K562 (cell line): ENCODE results near the gene TMTC2. TPM values are rescaled to one million over a fixed set of nuclear protein-coding genes. Genes with fewer than 3 reads are reported as not detected.

Source experiments
- ATAC-seq: fragments of 200-7000 bp; cut with Tn5 transposase; 3 replicates; pipeline ENCODE4 v1.9.1; 2020; ENCODE audit warnings: moderate library complexity
- BruUV-seq: library from RNA; stranded (reverse); fragments of 400-500 nt; replicated peaks from 2 replicates; lab custom pipeline; 2021; lab: Mats Ljungman, UMichigan
- CTCF ChIA-PET: fragments of 300-600 bp; formaldehyde crosslinking; extraction: SDS; loops from one replicate; lab custom pipeline; 2021; ENCODE audit warnings: low intra/inter-chr PET ratio; lab: Yijun Ruan, JAX
- POLR2A ChIA-PET: fragments of 300-600, 350-650 bp; sonication (Branson Sonifier 250); formaldehyde crosslinking; extraction: SDS; loops from one replicate; lab custom pipeline; 2021; ENCODE audit warnings: antibody characterized with exemption, inconsistent platforms; lab: Yijun Ruan, JAX
- DNase-seq, 4 experiments: peaks; one replicate each; pipeline versions ENCODE4 v3.0.0 to v3.0.0-alpha.2; 2011 to 2018; ENCODE audit warnings: low spot score in 3 of 4, mixed read lengths in 3 of 4; ENCODE audit errors: extremely low read depth in 1 of 4
- FAIRE-seq: peaks from 2 replicates; lab custom pipeline; 2011; peaks lifted over from hg19 to GRCh38; lab: Jason Lieb, UNC
- H2AFZ ChIP-seq: 2 replicates; pipeline ENCODE4 v1.6.0; 2011; ENCODE audit warnings: low read depth, low read length, control low read depth, inconsistent platforms
- H3K27ac ChIP-seq: fragments of 200-600 bp; 3 replicates; pipeline ENCODE4 v1.8.0; 2011; ENCODE audit warnings: low read depth, mild to moderate bottlenecking, control low read depth, inconsistent platforms, low read length, moderate library complexity, mixed read lengths; ENCODE audit errors: extremely low read depth
- H3K27me3 ChIP-seq, 2 experiments: fragments of 300-600 bp in 1 of 2; 2 replicates in 1 of 2; 3 replicates in 1 of 2; pipeline versions ENCODE4 v1.6.0 to v1.8.0; 2011; ENCODE audit warnings: inconsistent platforms in 2 of 2, low read length in 2 of 2, mild to moderate bottlenecking in 1 of 2, mixed read lengths in 1 of 2, moderate library complexity in 1 of 2; ENCODE audit not compliant: control insufficient read depth in 2 of 2, insufficient read depth in 2 of 2
- H3K36me3 ChIP-seq: fragments of 300-600 bp; 3 replicates; pipeline ENCODE4 v1.8.0; 2011; ENCODE audit warnings: mild to moderate bottlenecking, low read length, inconsistent platforms; ENCODE audit not compliant: control insufficient read depth, insufficient read depth
- H3K4me1 ChIP-seq, 2 experiments: fragments of 200-600 bp in 1 of 2; replicated peaks in 1 of 2; 2 replicates in 1 of 2; 3 replicates in 1 of 2; pipeline versions ENCODE4 v1.5.1 to v1.8.0; 2011; ENCODE audit warnings: inconsistent platforms in 2 of 2, low read length in 2 of 2, mild to moderate bottlenecking in 1 of 2, mixed read lengths in 1 of 2, moderate library complexity in 1 of 2; ENCODE audit not compliant: control insufficient read depth in 2 of 2, insufficient read depth in 2 of 2
- H3K4me2 ChIP-seq: 2 replicates; pipeline ENCODE4 v1.6.1; 2011; ENCODE audit warnings: low read length, control low read depth, inconsistent platforms, mixed read lengths; ENCODE audit not compliant: insufficient read depth
- H3K4me3 ChIP-seq: fragments of 200-600 bp; sonication (generic), shearing (Covaris generic); 2 replicates; pipeline ENCODE4 v1.5.1; 2016; ENCODE audit warnings: control low read depth, inconsistent platforms
- H3K79me2 ChIP-seq: fragments of 200-600 bp; 3 replicates; pipeline ENCODE4 v1.8.0; 2011; ENCODE audit warnings: low read length, inconsistent platforms; ENCODE audit not compliant: control insufficient read depth, insufficient read depth
- H3K9ac ChIP-seq, 2 experiments: 2 replicates each; pipeline versions ENCODE4 v1.6.0 to v1.6.1; 2011; ENCODE audit warnings: low read depth in 2 of 2, low read length in 2 of 2, control low read depth in 1 of 2, inconsistent platforms in 1 of 2, mild to moderate bottlenecking in 1 of 2, mixed read lengths in 1 of 2; ENCODE audit not compliant: insufficient read depth in 1 of 2
- H3K9me1 ChIP-seq: one replicate; pipeline ENCODE4 v1.6.0; 2011; ENCODE audit warnings: inconsistent platforms, mild to moderate bottlenecking, low read length, moderate library complexity; ENCODE audit not compliant: control insufficient read depth, insufficient read depth
- H3K9me3 ChIP-seq: replicated peaks from 2 replicates; pipeline ENCODE4 v1.5.1; 2011; ENCODE audit warnings: low read depth, low read length, inconsistent platforms; ENCODE audit not compliant: control insufficient read depth, insufficient read depth
- H4K20me1 ChIP-seq: replicated peaks from 2 replicates; pipeline ENCODE4 v1.6.1; 2011; ENCODE audit warnings: low read length, inconsistent platforms, mixed read lengths; ENCODE audit not compliant: control insufficient read depth, insufficient read depth
- HNRNPK ChIP-seq: fragments of 200-400 bp; formaldehyde crosslinking; IDR thresholded peaks from one replicate; pipeline ENCODE4 v1.6.1; 2018; ENCODE audit warnings: mild to moderate bottlenecking, low read depth, low read length; ENCODE audit not compliant: poor library complexity, severe bottlenecking
- KLF16 ChIP-seq: IDR thresholded peaks from 2 replicates; pipeline ENCODE4 v1.6.1; 2016; ENCODE audit warnings: antibody characterized with exemption
- POU5F1 ChIP-seq: fragments of 150-350 bp; IDR thresholded peaks from 2 replicates; pipeline ENCODE4 v1.6.1; 2014; ENCODE audit warnings: borderline replicate concordance, low read length, low read depth, mild to moderate bottlenecking; ENCODE audit not compliant: partially characterized antibody
- RBM17 ChIP-seq: fragments of 200-400 bp; formaldehyde crosslinking; IDR thresholded peaks from 2 replicates; pipeline ENCODE4 v1.6.1; 2017; ENCODE audit warnings: low read depth, mild to moderate bottlenecking, low read length, borderline replicate concordance
- ZEB2 ChIP-seq: fragments of 450-650 bp; IDR thresholded peaks from 2 replicates; pipeline ENCODE4 v1.6.1; 2016
- ZNF232 ChIP-seq: sonication (generic); formaldehyde crosslinking; IDR thresholded peaks from 2 replicates; pipeline ENCODE4 v1.8.0; 2022; ENCODE audit warnings: mild to moderate bottlenecking, missing genetic modification reagents
- ZNF75A ChIP-seq: fragments of 450-650 bp; formaldehyde crosslinking; IDR thresholded peaks from 2 replicates; pipeline ENCODE4 v1.4.0; 2020; ENCODE audit warnings: mild to moderate bottlenecking
- WGBS: fragments of 100-300 bp; shearing (Covaris generic); methylation state at CpG from one replicate; pipeline ENCODE4 v1.1.6; 2016; ENCODE audit warnings: low coverage, mixed read lengths; ENCODE audit not compliant: insufficient coverage; ENCODE audit errors: missing lambda C conversion rate; 5-methylcytosine and 5-hydroxymethylcytosine counted together
- in situ Hi-C: fragments of 300-500 bp; cut with MboI; formaldehyde crosslinking; loops from 4 replicates; pipeline ENCODE4 v1.15.0; 2018; ENCODE audit warnings: inconsistent platforms, mixed read lengths
- intact Hi-C: fragments of 100-400 bp; cut with micrococcal nuclease; formaldehyde crosslinking; loops from 2 replicates; pipeline ENCODE4 v1.14.2; 2022
- polyA plus RNA-seq, 8 experiments: library from polyadenylated mRNA; depleted of rRNA in 4 of 8; stranded (reverse) in 5 of 8; unstranded in 3 of 8; fragments of >200 nt; fragmentation: Nextera tagmentation in 2 of 8; fragmentation: Illumina TruSeq in 1 of 8; extraction: Ambion mirVana in 2 of 8; extraction: Trizol in 1 of 8; gene quantifications; 2 replicates each; pipeline versions ENCODE4 v1.2.1 to v1.2.3, GENCODE V29; 2011 to 2014; ENCODE audit warnings: inconsistent platforms in 1 of 8, missing spikeins in 1 of 8
- total RNA-seq, 7 experiments: library from RNA; depleted of rRNA in 6 of 7; stranded (reverse); fragments of >200 nt in 6 of 7; fragmentation: Illumina TruSeq in 2 of 7; extraction: Trizol in 2 of 7; gene quantifications; 2 replicates each; pipeline versions ENCODE4 v1.2.1 to v1.2.3, GENCODE V29; 2011 to 2021; ENCODE audit warnings: low replicate concordance in 1 of 7
- TF ChIP-seq, protein P1 (sequence below): sonication (generic); formaldehyde crosslinking; IDR thresholded peaks from 2 replicates; pipeline ENCODE4 v1.8.0; 2022; ENCODE audit warnings: mild to moderate bottlenecking, missing genetic modification reagents
- TF ChIP-seq, protein P2 (sequence below), 2 experiments: fragments of 450-650 bp in 1 of 2; IDR thresholded peaks; 2 replicates each; pipeline ENCODE4 v1.6.1; 2011 to 2017; ENCODE audit warnings: low read depth in 2 of 2, antibody characterized with exemption in 1 of 2, borderline replicate concordance in 1 of 2, low read length in 1 of 2, mild to moderate bottlenecking in 1 of 2, mixed read lengths in 1 of 2; ENCODE audit not compliant: control insufficient read depth in 1 of 2
- TF ChIP-seq, protein P3 (sequence below): fragments of 450-650 bp; formaldehyde crosslinking; IDR thresholded peaks from 2 replicates; pipeline ENCODE4 v1.4.0; 2020; ENCODE audit warnings: mild to moderate bottlenecking, mixed read lengths

Gene TMTC2
- total and polyA plus RNA-seq, 9 of the 15 experiments (the other 6 are each of a cell fraction or from before 2014, with no cell fraction given) = 0.29 to 1.1 (median 0.55) TPM

DNA sequence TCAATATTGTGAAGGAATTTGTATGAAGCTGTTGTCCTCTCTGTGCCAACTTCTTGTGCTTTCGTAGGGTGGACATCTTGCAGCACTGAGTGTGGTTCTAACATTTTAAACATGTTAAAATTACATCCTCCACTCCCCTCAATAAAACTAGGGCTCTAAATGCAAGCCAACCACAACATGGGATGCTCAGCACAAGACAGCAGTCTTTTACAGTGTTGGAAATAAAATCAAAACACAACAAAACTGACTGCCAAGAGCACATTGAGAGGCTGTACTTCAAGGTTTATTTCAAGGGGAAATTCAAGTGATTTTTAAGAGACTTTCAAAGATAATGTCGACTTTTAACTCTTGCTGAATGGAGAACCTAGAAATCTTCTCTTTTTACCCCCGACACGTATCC, 396.9 kb downstream of the TMTC2 start:
- Histone ChIP-seq H3K27me3 (no peaks in the 10 kb centered on the region), H3K27ac (no peak overlapping the region), H3K4me3 (no peak overlapping the region), H2AFZ (peak overlapping the region; percentile 22; the same call in 1 of the 2 replicates), H4K20me1 (no peaks in the 10 kb centered on the region), H3K9me1 (no peaks in the 10 kb centered on the region), H3K36me3 (no peaks in the 10 kb centered on the region), H3K4me2 (no peak overlapping the region), H3K79me2 (no peaks in the 10 kb centered on the region), H3K4me1 (no peaks in the 10 kb centered on the region), H3K9me3 (no peaks in the 10 kb centered on the region), H3K9ac (no peak overlapping the region)
- CTCF ChIA-PET = no interaction called here
- intact Hi-C loops (no loop called here), in situ Hi-C loops (no loop called here)
- BruUV-seq = no TSS peak
- FAIRE-seq (no peak), ATAC-seq (no peak), DNase-seq (no peak)
- POLR2A ChIA-PET = no interaction called here
- TF ChIP-seq ZEB2 (no peak), HNRNPK (no peak), ZNF75A (no peak), ZNF232 (CRISPR knock-in tag) (no peak), RBM17 (no peak), KLF16 (no peak), POU5F1 (no peak)
- TF ChIP-seq, protein P1, sequence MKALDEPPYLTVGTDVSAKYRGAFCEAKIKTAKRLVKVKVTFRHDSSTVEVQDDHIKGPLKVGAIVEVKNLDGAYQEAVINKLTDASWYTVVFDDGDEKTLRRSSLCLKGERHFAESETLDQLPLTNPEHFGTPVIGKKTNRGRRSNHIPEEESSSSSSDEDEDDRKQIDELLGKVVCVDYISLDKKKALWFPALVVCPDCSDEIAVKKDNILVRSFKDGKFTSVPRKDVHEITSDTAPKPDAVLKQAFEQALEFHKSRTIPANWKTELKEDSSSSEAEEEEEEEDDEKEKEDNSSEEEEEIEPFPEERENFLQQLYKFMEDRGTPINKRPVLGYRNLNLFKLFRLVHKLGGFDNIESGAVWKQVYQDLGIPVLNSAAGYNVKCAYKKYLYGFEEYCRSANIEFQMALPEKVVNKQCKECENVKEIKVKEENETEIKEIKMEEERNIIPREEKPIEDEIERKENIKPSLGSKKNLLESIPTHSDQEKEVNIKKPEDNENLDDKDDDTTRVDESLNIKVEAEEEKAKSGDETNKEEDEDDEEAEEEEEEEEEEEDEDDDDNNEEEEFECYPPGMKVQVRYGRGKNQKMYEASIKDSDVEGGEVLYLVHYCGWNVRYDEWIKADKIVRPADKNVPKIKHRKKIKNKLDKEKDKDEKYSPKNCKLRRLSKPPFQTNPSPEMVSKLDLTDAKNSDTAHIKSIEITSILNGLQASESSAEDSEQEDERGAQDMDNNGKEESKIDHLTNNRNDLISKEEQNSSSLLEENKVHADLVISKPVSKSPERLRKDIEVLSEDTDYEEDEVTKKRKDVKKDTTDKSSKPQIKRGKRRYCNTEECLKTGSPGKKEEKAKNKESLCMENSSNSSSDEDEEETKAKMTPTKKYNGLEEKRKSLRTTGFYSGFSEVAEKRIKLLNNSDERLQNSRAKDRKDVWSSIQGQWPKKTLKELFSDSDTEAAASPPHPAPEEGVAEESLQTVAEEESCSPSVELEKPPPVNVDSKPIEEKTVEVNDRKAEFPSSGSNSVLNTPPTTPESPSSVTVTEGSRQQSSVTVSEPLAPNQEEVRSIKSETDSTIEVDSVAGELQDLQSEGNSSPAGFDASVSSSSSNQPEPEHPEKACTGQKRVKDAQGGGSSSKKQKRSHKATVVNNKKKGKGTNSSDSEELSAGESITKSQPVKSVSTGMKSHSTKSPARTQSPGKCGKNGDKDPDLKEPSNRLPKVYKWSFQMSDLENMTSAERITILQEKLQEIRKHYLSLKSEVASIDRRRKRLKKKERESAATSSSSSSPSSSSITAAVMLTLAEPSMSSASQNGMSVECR (CRISPR knock-in tag) = no peak
- TF ChIP-seq, protein P2, sequence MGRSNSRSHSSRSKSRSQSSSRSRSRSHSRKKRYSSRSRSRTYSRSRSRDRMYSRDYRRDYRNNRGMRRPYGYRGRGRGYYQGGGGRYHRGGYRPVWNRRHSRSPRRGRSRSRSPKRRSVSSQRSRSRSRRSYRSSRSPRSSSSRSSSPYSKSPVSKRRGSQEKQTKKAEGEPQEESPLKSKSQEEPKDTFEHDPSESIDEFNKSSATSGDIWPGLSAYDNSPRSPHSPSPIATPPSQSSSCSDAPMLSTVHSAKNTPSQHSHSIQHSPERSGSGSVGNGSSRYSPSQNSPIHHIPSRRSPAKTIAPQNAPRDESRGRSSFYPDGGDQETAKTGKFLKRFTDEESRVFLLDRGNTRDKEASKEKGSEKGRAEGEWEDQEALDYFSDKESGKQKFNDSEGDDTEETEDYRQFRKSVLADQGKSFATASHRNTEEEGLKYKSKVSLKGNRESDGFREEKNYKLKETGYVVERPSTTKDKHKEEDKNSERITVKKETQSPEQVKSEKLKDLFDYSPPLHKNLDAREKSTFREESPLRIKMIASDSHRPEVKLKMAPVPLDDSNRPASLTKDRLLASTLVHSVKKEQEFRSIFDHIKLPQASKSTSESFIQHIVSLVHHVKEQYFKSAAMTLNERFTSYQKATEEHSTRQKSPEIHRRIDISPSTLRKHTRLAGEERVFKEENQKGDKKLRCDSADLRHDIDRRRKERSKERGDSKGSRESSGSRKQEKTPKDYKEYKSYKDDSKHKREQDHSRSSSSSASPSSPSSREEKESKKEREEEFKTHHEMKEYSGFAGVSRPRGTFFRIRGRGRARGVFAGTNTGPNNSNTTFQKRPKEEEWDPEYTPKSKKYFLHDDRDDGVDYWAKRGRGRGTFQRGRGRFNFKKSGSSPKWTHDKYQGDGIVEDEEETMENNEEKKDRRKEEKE (IDR thresholded peaks at IDR 0.05; ENCODE audit: borderline replicate concordance in 1 of 2, control insufficient read depth in 1 of 2, low read depth in 2 of 2, low read length in 1 of 2) = no peak
- TF ChIP-seq, protein P3, sequence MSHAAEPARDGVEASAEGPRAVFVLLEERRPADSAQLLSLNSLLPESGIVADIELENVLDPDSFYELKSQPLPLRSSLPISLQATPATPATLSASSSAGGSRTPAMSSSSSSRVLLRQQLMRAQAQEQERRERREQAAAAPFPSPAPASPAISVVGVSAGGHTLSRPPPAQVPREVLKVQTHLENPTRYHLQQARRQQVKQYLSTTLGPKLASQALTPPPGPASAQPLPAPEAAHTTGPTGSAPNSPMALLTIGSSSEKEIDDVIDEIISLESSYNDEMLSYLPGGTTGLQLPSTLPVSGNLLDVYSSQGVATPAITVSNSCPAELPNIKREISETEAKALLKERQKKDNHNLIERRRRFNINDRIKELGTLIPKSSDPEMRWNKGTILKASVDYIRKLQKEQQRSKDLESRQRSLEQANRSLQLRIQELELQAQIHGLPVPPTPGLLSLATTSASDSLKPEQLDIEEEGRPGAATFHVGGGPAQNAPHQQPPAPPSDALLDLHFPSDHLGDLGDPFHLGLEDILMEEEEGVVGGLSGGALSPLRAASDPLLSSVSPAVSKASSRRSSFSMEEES = no peak
- 42% methylated on average over 4 of the region's 4 CpGs for whole genome bisulfite sequencing
